ENCODE data around the gene CENPV.

The CENPV gene

DNA sequence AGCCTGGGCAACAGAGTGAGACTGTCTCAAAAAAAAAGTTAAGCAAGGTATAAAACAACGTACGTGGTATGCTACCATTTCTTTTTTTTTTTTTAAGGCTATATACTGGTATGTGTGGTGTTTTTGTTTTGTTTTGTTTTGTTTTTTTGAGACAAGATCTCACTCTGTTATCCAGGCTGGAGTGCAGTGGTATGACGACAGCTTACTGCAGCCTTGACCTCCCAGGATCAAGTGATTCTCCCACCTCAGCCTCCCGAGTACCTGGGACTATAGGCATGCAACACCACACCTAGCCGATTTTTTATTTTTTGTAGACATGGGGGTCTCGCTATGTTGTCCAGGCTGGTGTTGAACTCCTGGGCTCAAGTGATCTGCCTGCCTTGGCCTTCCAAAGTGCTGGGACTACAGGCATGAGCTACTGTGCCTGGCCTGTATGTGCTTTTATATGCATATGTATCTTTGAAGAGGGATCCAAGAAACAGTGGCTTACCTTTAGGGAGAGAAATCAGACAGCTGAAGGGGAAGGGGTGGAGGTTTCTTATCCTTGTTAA lies 6.5 kb downstream of the CENPV start:
- no peaks in the 10 kb centered on the region for H3K9me3 ChIP-seq
- no peaks in the 10 kb centered on the region for H3K4me1 ChIP-seq
- no peak overlapping the region for H3K4me3 ChIP-seq
- TF ChIP-seq Cebpa-rat (IDR thresholded peaks at IDR 0.05), result no peak
- H3K27me3 ChIP-seq, result peaks cover 16% of the 10 kb centered on the region
- peaks cover 3% of the 10 kb centered on the region; the same call in 1 of the 2 replicates for H4K20me1 ChIP-seq
- H3K27ac ChIP-seq, result no peak overlapping the region
- H3K9ac ChIP-seq, result no peak overlapping the region
- no peak overlapping the region for H3K4me2 ChIP-seq
- peaks cover 30% of the 10 kb centered on the region for H3K36me3 ChIP-seq

DNA sequence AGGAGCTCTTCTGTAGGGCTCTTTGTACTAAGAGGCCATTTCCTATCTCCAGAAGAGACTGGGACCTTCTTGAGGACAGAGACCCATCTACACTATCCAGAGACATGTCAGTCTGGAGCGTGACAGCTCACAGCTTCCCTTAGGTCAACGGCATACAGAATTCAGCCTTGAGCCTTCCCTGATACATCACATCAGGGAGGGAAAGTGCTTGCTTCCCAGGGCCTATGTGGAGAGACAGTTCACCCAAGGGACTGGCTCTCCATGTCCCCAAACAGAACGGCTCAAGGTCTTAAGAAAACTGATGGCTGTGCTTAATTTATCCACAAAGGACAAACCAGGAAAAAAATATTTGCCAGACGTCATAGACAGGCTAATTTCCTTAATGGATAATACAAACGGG lies 7.7 kb downstream of the CENPV start:
- H3K4me2 ChIP-seq, result no peak overlapping the region
- H3K36me3 ChIP-seq, result peaks cover 30% of the 10 kb centered on the region
- H3K9me3 ChIP-seq, result no peaks in the 10 kb centered on the region
- no peak for TF ChIP-seq Cebpa-rat (IDR thresholded peaks at IDR 0.05)
- no peaks in the 10 kb centered on the region for H3K4me1 ChIP-seq
- H3K27ac ChIP-seq, result no peak overlapping the region
- peaks cover 4% of the 10 kb centered on the region; the same call in 1 of the 2 replicates for H3K27me3 ChIP-seq
- H4K20me1 ChIP-seq, result no peaks in the 10 kb centered on the region; the same call in 1 of the 2 replicates
- no peak overlapping the region for H3K9ac ChIP-seq
- H3K4me3 ChIP-seq, result no peak overlapping the region

DNA sequence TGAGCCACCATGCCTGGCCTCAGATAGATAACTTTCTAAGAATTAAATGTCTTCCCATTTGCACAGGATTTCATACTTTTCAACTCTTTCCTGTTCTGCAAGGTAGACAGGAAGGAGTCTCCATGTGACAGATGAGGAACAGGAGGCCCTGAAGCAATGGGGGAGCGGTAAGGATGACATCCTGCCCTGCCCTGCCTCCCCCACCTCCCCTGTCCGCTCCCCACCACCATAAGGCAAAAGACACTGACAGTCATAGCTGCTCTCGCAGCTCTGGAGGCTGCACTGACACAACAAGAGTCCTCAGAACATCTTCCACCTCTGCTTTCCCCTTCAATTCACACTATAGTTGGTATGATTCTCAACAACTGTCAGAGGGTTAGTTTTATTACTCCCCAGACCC lies 9.7 kb downstream of the CENPV start:
- Histone ChIP-seq H3K27ac (no peak overlapping the region), H3K4me2 (no peak overlapping the region), H3K9me3 (no peaks in the 10 kb centered on the region), H4K20me1 (no peaks in the 10 kb centered on the region), H3K4me3 (no peak overlapping the region), H3K27me3 (0 out of 2 replicates have a peak, but pooled peaks cover 2% of the 10 kb centered on the region), H3K36me3 (peaks cover 22% of the 10 kb centered on the region), H3K4me1 (no peaks in the 10 kb centered on the region), H3K9ac (no peak overlapping the region)
- no peak for TF ChIP-seq Cebpa-rat (IDR thresholded peaks at IDR 0.05)

DNA sequence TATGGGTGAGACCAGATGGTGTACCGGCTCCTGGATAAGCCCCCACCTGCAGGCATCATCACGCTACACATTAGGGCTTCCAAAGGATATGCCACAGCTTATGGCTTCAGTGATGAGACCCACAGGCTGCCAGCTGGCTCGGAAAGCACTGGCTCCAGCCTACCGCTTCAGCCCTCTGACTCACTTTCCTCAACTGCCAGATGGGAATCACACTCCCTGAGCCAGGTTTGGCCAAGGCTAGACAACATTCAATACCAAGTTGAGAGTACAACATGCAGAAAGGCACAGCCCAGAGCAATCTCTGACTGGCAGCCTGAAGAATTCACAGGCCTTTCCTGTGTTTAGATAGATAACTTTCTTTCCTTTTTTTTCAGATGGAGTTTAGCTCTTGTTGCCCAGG lies 10.3 kb downstream of the CENPV start:
- no peak for TF ChIP-seq Cebpa-rat (IDR thresholded peaks at IDR 0.05)
- H3K27me3 ChIP-seq, result 0 out of 2 replicates have a peak, but pooled peaks cover 2% of the 10 kb centered on the region
- H3K9ac ChIP-seq, result no peak overlapping the region
- no peaks in the 10 kb centered on the region for H3K4me1 ChIP-seq
- no peaks in the 10 kb centered on the region for H3K9me3 ChIP-seq
- no peak overlapping the region for H3K4me2 ChIP-seq
- H4K20me1 ChIP-seq, result no peaks in the 10 kb centered on the region
- no peak overlapping the region for H3K27ac ChIP-seq
- no peak overlapping the region for H3K4me3 ChIP-seq
- H3K36me3 ChIP-seq, result peaks cover 19% of the 10 kb centered on the region

DNA sequence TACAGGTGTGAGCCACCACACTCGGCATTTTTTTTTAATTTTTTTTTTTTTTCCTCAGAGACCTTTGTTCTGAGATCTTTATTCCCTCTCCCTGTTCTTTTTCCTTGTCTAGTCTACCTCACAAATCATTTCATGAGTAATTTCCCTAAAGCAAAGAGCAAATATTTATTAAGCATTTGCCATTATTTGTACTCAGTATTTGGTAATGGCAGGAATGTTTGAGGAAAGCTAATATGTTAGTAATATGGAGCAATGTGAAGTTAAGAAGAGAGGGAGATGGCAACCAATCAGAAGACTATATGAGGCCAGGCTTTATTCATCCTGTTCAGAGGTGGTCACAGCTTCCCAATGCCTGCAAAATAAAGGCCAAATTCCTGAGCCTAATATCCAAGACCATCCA lies 13.3 kb downstream of the CENPV start:
- no peak overlapping the region for H3K27ac ChIP-seq

DNA sequence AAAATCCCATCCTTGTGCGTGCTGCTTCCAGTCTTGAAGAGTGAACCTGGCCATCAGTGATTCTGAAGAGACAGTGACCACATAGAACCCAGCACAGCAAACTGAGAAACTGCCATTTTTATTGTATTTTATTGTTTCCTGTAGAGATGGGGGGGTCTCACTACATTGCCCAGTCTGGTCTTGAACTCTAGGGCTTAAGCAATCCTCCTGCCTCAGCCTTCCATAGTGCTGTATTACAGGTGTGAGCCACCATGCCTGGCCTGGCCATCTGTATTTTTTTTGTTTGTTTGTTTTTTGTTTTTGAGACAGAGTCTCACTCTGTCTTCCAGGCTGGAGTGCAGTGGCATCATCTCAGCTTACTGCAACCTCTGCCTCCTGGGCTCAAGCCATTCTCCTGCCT lies 13.9 kb downstream of the CENPV start:
- Histone ChIP-seq H3K4me3 (no peak overlapping the region), H3K4me2 (no peak overlapping the region), H3K27ac (no peak overlapping the region), H4K20me1 (no peaks in the 10 kb centered on the region), H3K9me3 (no peaks in the 10 kb centered on the region), H3K4me1 (no peaks in the 10 kb centered on the region), H3K27me3 (0 out of 2 replicates have a peak, but pooled peaks cover 2% of the 10 kb centered on the region), H3K9ac (no peak overlapping the region), H3K36me3 (peaks cover 19% of the 10 kb centered on the region)
- TF ChIP-seq Cebpa-rat (IDR thresholded peaks at IDR 0.05), result no peak

More for the DNA sequence above, 13.3 kb downstream of the CENPV start:
- 0 out of 2 replicates have a peak, but pooled peaks cover 2% of the 10 kb centered on the region for H3K27me3 ChIP-seq
- no peaks in the 10 kb centered on the region for H4K20me1 ChIP-seq
- H3K36me3 ChIP-seq, result peaks cover 19% of the 10 kb centered on the region
- H3K4me2 ChIP-seq, result no peak overlapping the region
- no peak for TF ChIP-seq Cebpa-rat (IDR thresholded peaks at IDR 0.05)
- H3K9me3 ChIP-seq, result no peaks in the 10 kb centered on the region
- no peaks in the 10 kb centered on the region for H3K4me1 ChIP-seq
- no peak overlapping the region for H3K9ac ChIP-seq
- H3K4me3 ChIP-seq, result no peak overlapping the region

DNA sequence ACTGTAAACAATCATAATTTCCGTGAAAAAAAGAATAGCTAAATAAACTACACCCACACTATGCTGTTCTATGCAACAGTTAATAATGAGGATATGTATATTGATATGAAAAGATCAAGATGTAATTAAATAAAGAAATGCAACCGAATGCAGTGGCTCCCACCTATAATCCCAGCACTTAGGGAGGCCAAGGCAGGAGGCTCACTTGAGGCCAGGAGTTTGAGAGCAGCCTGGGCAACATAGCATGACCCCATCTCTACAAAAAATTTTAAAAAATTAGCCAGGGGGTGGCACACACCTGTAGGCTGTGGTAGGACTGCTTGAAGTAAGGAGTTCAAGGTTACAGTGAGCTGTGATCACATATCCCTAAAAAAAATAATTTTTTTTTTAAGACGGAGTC lies 14.9 kb downstream of the CENPV start:
- Histone ChIP-seq H3K9ac (no peak overlapping the region), H3K36me3 (peaks cover 11% of the 10 kb centered on the region), H3K4me3 (no peak overlapping the region), H3K27me3 (0 out of 2 replicates have a peak, but pooled peaks cover 2% of the 10 kb centered on the region), H4K20me1 (no peaks in the 10 kb centered on the region), H3K4me2 (no peak overlapping the region), H3K4me1 (no peaks in the 10 kb centered on the region), H3K9me3 (no peaks in the 10 kb centered on the region), H3K27ac (no peak overlapping the region)
- no peak for TF ChIP-seq Cebpa-rat (IDR thresholded peaks at IDR 0.05)

DNA sequence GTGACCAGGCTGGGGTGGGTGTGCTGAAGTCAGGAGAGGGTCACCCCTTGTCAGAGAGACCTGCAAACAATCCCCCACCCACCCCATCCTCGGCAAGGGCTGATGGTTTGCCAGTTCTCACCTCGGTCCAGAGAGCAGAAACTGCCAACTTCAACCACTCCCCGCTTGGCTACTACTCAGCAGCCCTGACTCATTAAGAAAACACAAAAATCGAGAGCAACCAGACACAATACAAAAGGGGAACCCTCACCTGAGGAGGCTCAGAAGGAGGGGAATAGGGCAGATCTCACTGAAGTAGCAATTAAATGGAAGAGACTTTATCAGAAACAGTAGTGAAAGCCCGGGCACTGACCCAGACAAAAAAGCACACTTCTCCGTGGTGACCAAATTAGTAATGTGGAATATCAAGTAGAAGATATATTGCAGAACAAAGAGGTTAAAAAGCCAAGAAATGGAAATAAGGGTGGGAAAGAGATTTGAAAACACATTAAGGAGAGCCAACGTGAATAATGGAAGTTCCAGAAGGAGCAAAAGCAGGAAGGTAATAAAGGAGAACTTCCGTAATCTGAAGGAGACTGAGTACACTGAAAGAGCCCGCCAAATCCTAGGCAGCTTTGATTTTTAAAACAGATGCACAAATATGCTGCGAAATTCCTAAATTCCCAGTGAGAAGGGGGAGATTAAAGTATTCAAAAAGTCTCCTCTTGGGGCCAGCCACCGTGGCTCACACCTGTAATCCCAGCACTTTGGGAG lies 23.6 kb downstream of the CENPV start:
- Histone ChIP-seq H3K4me1 (peaks cover 13% of the 10 kb centered on the region), H3K27me3 (no peaks in the 10 kb centered on the region), H3K4me3 (no peak overlapping the region), H3K4me2 (no peak overlapping the region), H3K9me3 (no peaks in the 10 kb centered on the region), H4K20me1 (no peaks in the 10 kb centered on the region), H3K9ac (no peak overlapping the region), H3K36me3 (peaks cover 19% of the 10 kb centered on the region), H3K27ac (no peak overlapping the region)
- no peak for TF ChIP-seq Cebpa-rat (IDR thresholded peaks at IDR 0.05)

DNA sequence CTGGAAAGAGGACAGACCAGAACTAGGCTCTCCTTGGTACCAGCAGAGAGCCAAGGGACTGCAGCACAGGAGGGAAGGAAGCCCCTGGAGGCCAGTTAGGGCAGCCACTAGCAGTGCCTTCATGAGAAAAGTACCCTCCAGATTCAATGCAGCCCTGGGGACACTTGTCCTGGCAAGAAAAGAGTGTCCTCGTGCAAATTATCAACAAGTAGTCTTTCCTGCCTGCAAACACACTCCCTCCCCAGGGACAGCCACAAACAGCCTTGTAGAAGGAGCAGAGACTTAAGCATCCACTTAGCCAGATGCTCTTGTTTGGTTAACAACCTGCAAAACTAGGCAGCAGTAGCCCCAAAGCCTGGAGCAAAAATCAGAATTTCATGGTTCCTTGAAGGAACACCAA lies 24.3 kb downstream of the CENPV start:
- Histone ChIP-seq H4K20me1 (no peaks in the 10 kb centered on the region), H3K27me3 (no peaks in the 10 kb centered on the region), H3K4me2 (no peak overlapping the region), H3K4me1 (peaks cover 13% of the 10 kb centered on the region), H3K9ac (no peak overlapping the region), H3K27ac (no peak overlapping the region), H3K4me3 (no peak overlapping the region), H3K36me3 (peaks cover 25% of the 10 kb centered on the region), H3K9me3 (no peaks in the 10 kb centered on the region)
- no peak for TF ChIP-seq Cebpa-rat (IDR thresholded peaks at IDR 0.05)

DNA sequence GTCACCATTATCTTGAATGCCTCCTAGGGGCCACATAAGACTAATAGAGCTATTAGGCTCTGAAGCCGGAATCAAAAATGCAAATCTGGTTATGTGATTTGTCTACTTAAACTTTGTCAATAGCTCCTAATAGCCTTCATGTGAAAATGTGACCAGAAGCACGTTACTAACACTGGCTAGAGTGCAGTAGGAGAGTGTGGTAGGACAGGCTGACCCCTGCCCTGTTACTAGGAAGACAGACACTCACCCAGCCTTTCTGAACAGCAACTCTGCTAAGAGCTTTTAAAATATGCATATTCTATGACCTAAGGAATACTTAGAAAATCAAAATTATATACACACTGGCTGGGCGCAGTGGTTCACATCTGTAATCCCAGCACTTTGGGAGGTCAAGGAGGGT lies 26.3 kb downstream of the CENPV start:
- TF ChIP-seq Cebpa-rat (IDR thresholded peaks at IDR 0.05), result no peak

More for the DNA sequence above, 26.3 kb downstream of the CENPV start:
- H3K4me1 ChIP-seq, result peaks cover 14% of the 10 kb centered on the region
- H4K20me1 ChIP-seq, result no peaks in the 10 kb centered on the region
- H3K4me3 ChIP-seq, result no peak overlapping the region
- H3K27me3 ChIP-seq, result no peaks in the 10 kb centered on the region
- no peaks in the 10 kb centered on the region for H3K9me3 ChIP-seq
- no peak overlapping the region for H3K9ac ChIP-seq
- no peak overlapping the region for H3K27ac ChIP-seq
- H3K4me2 ChIP-seq, result no peak overlapping the region
- H3K36me3 ChIP-seq, result peaks cover 35% of the 10 kb centered on the region
